H1 (cell line): ENCODE results near the gene HDHD3. TPM values are rescaled to one million over a fixed set of nuclear protein-coding genes. Genes with fewer than 3 reads are reported as not detected.

ENCODE experiments used
- CBX8 ChIP-seq: fragments of 300-800, 300-1000 bp; sonication (generic); IDR thresholded peaks from 2 replicates; pipeline ENCODE4 v1.7.1; 2016; ENCODE audit warnings: low read depth, low read length, borderline replicate concordance
- HDAC2 ChIP-seq, 2 experiments: fragments of 300-600 bp in 1 of 2; sonication (generic) in 1 of 2; IDR thresholded peaks; 2 replicates each; pipeline ENCODE4 v1.6.1; 2011 to 2012; ENCODE audit warnings: low read depth in 2 of 2, low read length in 2 of 2, mild to moderate bottlenecking in 2 of 2, moderate library complexity in 2 of 2, borderline replicate concordance in 1 of 2, inconsistent platforms in 1 of 2
- MAFK ChIP-seq: IDR thresholded peaks from 2 replicates; pipeline ENCODE4 v1.6.1; 2012; ENCODE audit warnings: low read depth, mild to moderate bottlenecking, improper control_type of control experiment, low read length
- polyA plus RNA-seq, 7 experiments: library from polyadenylated mRNA; depleted of rRNA in 3 of 7; stranded (reverse) in 5 of 7; unstranded in 2 of 7; fragments of >200 nt in 5 of 7; fragments of 200-250 nt in 2 of 7; gene quantifications; 1 replicate in 5 of 7; 2 replicates in 1 of 7; 4 replicates in 1 of 7; pipeline versions ENCODE4 v1.2.1 to v1.2.3, GENCODE V29; 2011 to 2013; ENCODE audit warnings: missing spikeins in 2 of 7, mixed read lengths in 2 of 7
- total RNA-seq: library from RNA; stranded (reverse); fragmentation: NEBNext Ultra II Directional; extraction: Animal tissue kit (Norgen Biotek cat#: 25700); gene quantifications from 2 replicates; pipeline ENCODE4 v1.2.1, GENCODE V29; 2021

The HDHD3 gene
- total and polyA plus RNA-seq, 2 of the 8 experiments (the other 6 are each of a cell fraction or from before 2014, with no cell fraction given) = 12.1 to 25.3 TPM

DNA sequence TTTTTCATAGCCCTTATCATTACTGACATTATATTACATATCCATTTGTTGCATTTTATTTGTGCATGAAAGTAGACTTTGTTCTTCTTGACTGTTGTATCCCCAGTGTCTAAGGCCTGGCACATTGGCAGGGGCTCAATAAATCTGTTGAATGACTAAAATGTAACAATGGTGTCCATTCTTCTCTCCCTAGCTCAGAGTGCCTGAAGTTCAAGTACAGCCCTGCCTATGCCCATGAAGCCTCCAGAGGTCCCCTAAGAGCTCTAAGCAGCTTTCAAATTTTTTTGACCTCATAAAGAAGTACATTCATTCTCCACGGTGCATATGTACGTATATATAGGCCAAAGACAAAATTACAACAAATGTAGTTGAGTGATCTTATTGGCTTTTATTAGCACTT, 31.6 kb downstream of the HDHD3 start (continued):
- TF ChIP-seq HDAC2 (IDR thresholded peaks at IDR 0.05; ENCODE audit: borderline replicate concordance in 1 of 2, low read depth in 2 of 2, low read length in 2 of 2) = no peak
- no peak for TF ChIP-seq MAFK
- TF ChIP-seq CBX8 = no peak
- TF ChIP-seq, all 59 proteins: peak for 0
